OCI-M1 (cell line): Measurements from ENCODE around the gene ALDH3A2.

Experiments
- DNase-seq: peaks from one replicate; lab custom pipeline; 2025; lab: John Stamatoyannopoulos, UW

The ALDH3A2 gene

DNA sequence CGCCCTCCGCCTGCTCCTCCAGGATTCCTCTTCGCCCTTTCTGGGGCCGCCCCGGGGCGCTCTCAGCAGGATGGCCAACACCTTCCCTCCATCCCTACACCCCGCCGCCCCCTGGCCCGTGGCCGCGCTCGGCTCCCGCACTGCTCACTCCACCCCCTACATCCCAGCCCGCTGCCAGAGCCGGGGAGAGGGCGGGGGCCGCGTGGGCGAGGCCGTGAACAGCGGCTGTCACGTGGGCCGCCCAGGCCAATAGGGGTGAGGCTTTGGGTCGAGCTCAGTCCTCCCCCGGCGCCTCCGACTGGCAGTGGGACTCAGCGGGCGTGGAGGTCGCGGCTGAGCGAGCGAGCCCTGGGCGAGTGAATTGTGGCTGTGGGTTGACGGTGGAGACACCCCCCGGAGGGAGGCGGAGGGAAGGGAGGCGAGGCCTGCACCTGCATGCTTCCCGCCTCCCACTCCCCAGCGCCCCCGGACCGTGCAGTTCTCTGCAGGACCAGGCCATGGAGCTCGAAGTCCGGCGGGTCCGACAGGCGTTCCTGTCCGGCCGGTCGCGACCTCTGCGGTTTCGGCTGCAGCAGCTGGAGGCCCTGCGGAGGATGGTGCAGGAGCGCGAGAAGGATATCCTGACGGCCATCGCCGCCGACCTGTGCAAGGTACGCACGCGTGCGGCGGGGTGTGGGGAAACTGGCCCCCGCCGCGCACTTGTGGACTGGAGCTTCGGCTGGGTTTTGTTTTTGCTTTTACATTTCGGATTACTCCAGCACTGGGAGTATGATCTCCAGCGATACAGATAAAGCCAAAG is at the start of gene ALDH3A2:
TSS of gene ALDH3A2 (plus strand) at position 277 of the 799 bp plus-strand sequence. CDS start at position 498, 221 bp downstream.
- DNase-seq, result peak; percentile 90

GRCh38 chr17:19610311-19610710 is 38.2 kb upstream of the ALDH3A2 start:
- no peak for DNase-seq

DNA sequence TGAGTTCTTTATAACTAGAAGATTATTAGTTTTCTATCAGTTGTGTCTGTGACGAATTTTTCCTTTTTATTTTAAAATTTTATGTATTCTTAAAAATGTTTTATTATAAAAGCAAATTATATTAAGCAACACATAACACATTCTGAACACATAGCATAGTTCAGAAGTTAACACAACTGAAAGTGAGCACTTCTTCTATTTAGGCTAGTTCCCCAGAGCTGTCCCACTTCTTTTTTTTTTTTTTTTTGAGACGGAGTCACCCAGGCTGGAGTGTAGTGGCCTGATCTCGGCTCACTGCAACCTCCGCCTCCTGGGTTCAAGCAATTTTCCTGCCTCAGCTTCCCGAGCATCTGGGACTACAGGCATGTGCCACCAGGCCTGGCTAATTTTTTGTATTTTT is 37.7 kb upstream of the ALDH3A2 start:
- no peak for DNase-seq

- DNase-seq, result no peak
Measured at GRCh38 chr17:19613979-19614378, 34.6 kb upstream of the ALDH3A2 start.

- no peak for DNase-seq
Measured at GRCh38 chr17:19614900-19615299, 33.7 kb upstream of the ALDH3A2 start.

DNA sequence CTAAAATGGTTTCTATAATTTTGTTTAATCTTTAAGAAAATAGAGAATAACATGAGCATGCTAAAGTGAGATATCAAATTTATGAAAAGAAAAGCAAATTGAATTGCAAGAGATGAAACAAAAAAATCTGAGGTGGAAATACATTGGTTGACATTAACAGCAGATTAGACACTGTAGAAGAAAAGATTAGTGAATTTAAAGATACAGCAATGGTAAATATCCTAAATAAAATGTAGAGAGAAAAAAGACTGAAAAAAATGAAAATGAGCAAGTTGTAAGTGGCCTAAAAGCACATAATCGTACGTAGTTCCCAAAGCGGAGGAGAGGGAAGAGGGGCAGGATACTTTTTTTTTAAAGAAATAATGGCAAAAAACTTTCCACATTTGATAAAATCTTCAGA is 30.5 kb upstream of the ALDH3A2 start:
- DNase-seq, result no peak

DNA sequence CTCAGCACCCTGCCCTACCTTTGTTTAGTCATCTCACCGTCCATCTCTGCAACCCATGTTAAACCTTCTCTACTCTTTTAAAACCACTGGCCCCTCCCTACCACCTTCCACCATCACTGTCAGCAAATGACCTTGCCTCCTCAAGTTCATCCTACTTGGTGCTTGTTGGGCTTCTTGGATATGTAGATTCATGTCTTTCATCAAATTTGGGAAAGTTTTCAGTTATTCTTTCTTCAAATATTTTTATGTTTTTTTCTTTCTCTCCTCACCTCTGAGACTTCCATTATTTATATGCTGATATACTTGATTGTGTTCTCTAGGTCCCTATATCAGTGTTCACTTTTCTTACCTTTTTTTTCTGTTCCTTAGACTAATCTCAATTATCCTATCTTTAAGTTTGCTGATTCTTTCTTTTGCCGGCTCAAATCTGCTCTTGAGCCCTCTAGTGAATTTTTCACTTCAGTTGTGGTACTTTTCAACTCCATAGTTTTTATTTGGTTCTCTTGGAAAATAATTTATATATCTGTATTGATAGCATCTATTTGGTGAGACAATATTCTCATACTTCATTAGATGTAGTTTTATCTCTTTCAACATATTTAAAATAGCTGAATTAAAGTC is 28.7 kb upstream of the ALDH3A2 start:
- peak; percentile 3 for DNase-seq

DNA sequence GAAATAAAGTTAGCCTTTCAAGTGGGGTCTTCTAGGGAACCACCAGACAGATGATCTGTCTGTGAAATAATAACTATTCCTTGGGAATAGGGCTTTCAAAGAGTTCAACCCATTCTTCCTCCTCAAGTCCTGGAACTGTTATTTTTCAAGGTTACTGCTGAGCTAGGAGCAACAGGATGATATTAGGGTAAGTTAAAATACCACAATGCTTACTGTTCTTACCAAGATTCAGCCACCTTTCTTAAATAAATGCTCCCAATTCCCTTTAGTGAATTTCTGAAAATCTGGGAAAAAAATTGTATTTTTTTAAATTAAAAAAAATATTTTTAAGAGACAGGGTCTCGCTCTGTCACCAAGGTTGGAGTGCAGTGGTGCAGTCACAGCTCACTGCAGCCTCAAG is 26.9 kb upstream of the ALDH3A2 start:
- no peak for DNase-seq

- no peak for DNase-seq
Measured at GRCh38 chr17:19626079-19626478, 22.5 kb upstream of the ALDH3A2 start.

- DNase-seq, result no peak
Measured at GRCh38 chr17:19629449-19629848, 19.1 kb upstream of the ALDH3A2 start.

DNA sequence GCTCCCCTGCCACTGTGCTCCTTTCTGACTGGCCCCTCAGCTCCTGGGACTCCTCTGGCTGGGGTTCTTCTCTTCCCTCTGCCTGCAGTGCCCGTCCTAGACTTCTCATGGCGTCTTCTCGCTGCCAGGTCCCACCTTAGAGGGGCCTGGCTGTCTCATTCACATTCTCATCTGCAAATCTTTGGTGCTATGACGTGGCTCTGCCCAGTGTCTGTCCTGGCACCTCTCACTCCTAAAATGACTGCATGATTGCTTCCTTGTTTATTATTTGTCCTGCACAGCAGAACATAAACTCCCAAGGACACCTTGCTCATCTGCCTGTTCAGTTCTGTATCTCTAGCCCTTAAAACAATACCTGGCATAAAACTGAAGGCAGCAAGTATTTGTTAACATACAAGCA is 18.5 kb upstream of the ALDH3A2 start:
- DNase-seq, result no peak

- no peak for DNase-seq
Measured at GRCh38 chr17:19630661-19631060, 17.9 kb upstream of the ALDH3A2 start.

GRCh38 chr17:19631905-19632304 is 16.6 kb upstream of the ALDH3A2 start:
- DNase-seq, result no peak

DNA sequence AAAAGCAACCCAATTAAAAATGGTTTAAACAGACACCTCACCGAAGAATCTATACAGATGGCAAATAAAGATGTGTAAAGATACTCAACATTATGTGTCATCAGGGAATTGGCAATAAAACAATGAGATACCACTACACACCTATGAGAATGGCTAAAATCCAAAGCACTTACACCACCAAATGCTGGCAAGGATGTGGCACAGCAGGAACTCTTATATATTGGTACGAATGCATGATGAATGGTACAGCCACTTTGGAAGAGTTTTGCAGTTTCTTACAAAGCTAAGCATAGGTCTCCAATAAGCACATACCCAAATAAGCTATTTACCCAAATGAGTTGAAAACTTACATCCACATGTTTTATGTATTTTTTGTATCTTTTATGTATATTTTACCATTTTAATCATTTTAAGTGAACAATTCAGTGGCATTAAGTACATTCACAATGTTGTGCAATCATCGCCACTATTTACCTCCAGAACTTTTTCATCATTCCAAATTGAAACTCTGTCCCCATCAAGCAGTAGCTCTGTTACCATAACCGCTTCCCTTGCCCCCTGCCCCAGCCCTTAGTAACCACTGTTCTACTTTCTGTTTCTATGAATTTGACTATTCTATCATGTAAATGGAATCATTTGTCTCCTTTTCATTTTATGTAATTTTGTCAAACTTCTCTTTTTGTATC is 6.7 kb upstream of the ALDH3A2 start:
- no peak for DNase-seq

- DNase-seq, result no peak
Measured at GRCh38 chr17:19642373-19642893, 6.1 kb upstream of the ALDH3A2 start.

- no peak for DNase-seq
Measured at GRCh38 chr17:19644493-19645210, 3.9 kb upstream of the ALDH3A2 start.

DNA sequence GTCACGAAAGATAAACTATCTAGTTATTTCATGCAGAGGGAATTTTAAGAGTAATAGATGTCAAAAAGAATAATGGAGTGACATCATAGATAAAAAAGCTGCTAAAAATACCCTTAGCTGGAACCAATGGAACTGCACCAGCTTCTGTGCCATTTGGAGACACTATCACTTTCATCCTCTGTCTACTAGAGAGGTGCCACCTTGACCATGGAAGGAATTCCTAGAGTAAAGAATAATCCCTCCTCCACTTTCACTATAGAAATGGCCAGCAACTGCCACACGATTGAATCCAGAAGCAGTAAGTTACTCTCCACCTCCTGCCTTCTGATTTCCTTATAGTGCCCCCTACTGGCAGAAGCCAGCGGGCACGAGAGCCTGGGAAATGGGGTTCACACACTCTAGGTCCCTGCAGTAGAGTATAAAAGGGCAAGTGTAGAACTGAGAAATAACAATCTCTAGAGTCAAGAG is 2.8 kb upstream of the ALDH3A2 start:
- DNase-seq, result peak; percentile 60

DNA sequence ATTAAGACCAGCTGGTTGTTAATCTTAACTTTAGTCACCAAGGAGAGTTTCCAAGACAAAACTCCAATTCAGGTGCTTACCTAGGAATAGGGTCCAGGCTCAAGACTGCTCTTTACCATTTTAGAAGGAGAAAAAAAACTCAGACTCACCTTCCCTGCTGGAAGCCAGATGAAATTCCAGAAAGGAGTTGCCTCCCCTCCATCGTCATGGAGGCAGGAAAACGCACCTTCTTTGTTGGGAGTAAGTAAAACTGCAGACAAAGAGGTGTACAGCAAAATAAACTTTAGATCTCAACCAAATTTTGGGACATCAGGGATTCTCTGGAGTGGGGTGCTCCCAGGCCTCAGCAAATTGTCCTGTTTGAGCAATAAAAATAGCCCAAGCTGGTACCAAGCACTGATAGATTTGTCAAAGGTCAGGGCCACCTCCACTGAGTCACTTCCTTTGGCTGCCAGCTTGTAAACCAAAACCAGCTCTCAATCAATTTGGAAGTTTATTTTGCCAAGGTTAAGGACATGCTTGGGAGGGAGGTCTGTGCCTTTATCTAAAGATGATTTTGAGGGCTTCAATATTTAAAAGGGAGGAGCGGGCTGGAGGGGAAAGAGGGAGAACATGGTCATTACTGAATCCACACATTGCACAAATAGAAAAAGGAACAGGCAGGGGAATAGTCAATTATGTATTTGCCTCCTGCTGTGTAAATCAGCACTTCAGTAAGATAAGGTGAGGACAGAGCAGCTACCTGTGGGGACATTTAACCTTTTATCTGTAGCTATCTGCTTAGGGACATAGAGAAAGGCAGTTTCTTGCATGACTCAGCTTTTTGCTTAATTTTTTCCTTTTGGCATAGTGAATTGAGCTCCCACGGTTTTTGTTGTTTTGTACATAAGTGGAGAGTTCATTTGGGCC is 1.5 kb upstream of the ALDH3A2 start:
- peak; percentile 34 for DNase-seq

DNA sequence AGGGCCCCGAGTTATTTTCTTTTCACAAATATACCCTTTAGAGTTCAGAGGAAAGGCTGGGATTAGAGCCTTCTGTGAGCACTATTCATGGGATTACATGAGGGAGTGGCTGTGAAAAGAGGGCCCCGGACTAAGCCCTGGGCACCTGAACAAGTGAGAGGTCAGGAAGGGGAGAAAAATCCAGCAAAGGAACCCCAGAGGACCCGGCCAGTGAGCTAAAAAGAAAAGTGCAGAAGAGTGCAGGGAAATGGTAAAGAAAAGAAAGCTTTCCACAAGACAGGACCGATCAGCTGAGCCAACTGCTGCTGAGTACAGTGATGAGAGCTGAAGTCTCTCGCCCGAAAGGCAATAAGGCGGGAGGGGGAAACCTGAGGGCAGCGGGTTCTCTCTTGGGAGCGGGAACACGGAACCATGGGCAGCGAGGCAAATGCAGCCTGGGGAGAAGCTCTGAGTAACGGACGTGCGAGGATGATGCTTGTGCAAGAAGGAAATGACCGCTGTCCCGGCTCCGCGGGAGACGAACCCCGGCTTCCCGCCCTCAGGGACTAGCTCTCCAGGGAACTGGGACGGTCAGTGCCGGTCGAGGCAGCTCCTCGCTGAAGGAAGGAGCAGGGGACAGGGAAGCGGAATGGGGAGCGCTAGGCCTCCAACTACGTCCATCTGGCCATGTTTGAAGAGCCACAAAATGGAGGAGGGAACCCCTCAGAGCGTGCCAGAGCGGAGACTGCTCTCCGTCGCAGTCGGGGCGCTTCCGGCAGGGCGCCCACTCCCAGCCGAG is 665 bp upstream of the ALDH3A2 start:
- DNase-seq, result peak; percentile 61

DNA sequence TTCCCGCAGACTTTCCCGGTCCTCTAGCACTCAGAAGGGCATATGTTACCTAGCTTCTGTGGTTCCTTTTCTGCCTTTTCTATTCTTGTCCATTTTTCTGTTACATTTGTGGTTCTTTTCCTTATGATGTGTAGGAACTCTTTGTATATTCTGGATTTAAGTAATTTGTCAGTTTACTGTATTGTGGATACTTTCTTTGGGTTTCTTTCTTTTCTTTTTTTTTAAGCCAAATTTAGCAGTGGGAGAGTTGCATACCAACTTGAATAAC is 657 bp downstream of the ALDH3A2 start:
- DNase-seq, result no peak
